Ovary (tissue), 3 donors: Measurements from ENCODE around the gene PTPRH.

Source experiments
- CTCF ChIP-seq, 3 donors: fragments of 450-650 bp in 2 of 3; fragments of 200-600 bp in 1 of 3; IDR thresholded peaks; one replicate each; pipeline versions ENCODE4 v1.5.1 to v1.8.0; 2016 to 2022; ENCODE audit warnings: antibody characterized with exemption in 3 of 3, mild to moderate bottlenecking in 1 of 3
- EP300 ChIP-seq: sonication (generic); formaldehyde crosslinking; IDR thresholded peaks from one replicate; pipeline ENCODE4 v1.6.1; 2017; ENCODE audit warnings: antibody characterized with exemption
- donor health status: DM: no; HTN: no; CAD: no.

DNA sequence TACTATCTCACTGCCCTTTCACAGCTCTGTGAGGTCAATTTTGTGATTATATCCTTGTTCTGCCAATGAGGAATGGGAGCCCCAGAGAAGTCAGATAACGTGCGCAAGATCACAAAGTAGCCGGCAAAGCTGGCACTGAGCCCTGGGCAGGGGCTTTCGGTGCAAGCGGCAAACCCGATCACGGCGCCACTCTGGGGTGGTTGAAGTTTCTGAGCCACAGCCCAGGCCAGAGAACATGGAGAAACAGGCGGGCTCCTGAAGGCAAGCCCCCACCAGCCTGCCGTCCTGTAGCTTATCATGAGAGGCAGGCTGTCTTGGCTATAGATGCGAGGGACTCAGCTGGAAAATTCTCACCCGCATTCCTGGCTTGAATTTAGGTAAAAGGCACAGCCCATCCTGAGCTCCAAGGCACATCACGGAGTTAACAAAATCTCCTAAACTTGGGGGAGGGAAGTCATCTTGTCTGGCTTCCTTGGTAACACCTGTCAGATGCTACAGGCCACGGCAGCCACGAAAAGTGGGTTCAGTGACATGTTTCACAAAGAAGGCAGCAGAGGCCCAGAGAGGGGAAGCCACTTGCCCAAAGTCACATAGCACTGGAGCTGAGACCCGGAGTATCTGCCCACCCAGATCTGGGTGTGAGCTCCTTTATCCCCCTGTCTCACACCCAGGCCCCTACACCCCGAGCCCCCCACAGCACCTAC lies 72.8 kb downstream of the PTPRH start:
- TF ChIP-seq CTCF (IDR thresholded peaks at IDR 0.05): no peak
- TF ChIP-seq EP300: no peak
